GM18858 (cell line): ENCODE results near the gene METTL16.
A peak's percentile ranks its signal among the peaks of the same experiment; 100 is the strongest.
"Not testable (repeated sequence)": the region's sequence is repeated elsewhere in the genome, so short reads cannot be mapped to it uniquely, and the experiment has no call there.

Experiments
- ATAC-seq: cut with Tn5 transposase; IDR thresholded peaks from one replicate; pipeline ENCODE4 v1.9.1; 2021; ENCODE audit not compliant: unreplicated experiment

The METTL16 gene

GRCh38 chr17:2511462-2512369, at the start of gene METTL16:
METTL16 (minus strand) TSS chr17:2511888; CDS start chr17:2502331, 9,557 bp downstream.
- ATAC-seq: peak; percentile 76

GRCh38 chr17:2560658-2561057, 49.0 kb upstream of the METTL16 start:
- ATAC-seq: no peak

- ATAC-seq: no peak
These were observed 40.2 kb upstream of the METTL16 start for GRCh38 chr17:2551928-2552327.

- ATAC-seq: no peak
These were observed 39.8 kb upstream of the METTL16 start for GRCh38 chr17:2551493-2551892.

- ATAC-seq: no peak
These were observed 37.9 kb upstream of the METTL16 start for GRCh38 chr17:2549392-2550211.

GRCh38 chr17:2548026-2548425, 36.3 kb upstream of the METTL16 start:
- ATAC-seq: not testable (repeated sequence)

GRCh38 chr17:2547176-2547575, 35.5 kb upstream of the METTL16 start:
- no peak for ATAC-seq

GRCh38 chr17:2545393-2545792, 33.7 kb upstream of the METTL16 start:
- no peak for ATAC-seq

GRCh38 chr17:2542456-2542855, 30.8 kb upstream of the METTL16 start:
- ATAC-seq: no peak

- ATAC-seq: no peak
These were observed 30.4 kb upstream of the METTL16 start for GRCh38 chr17:2542056-2542455.

- not testable (repeated sequence) for ATAC-seq
These were observed 25.9 kb upstream of the METTL16 start for GRCh38 chr17:2537579-2537978.

GRCh38 chr17:2532146-2532720, 20.5 kb upstream of the METTL16 start:
- no peak for ATAC-seq

GRCh38 chr17:2531243-2531954, 19.7 kb upstream of the METTL16 start:
- ATAC-seq: not testable (repeated sequence)

GRCh38 chr17:2521775-2522410, 10.2 kb upstream of the METTL16 start:
- ATAC-seq: not testable (repeated sequence)

- ATAC-seq: no peak
These were observed 9.6 kb upstream of the METTL16 start for GRCh38 chr17:2521257-2521656.

GRCh38 chr17:2517539-2517938, 5.9 kb upstream of the METTL16 start:
- ATAC-seq: no peak

- ATAC-seq: no peak
These were observed 588 bp downstream of the METTL16 start for GRCh38 chr17:2511138-2511461.

GRCh38 chr17:2510559-2510958, 1.1 kb downstream of the METTL16 start:
- ATAC-seq: no peak

- ATAC-seq: no peak
These were observed 3.7 kb downstream of the METTL16 start for GRCh38 chr17:2508035-2508434.

- not testable (repeated sequence) for ATAC-seq
These were observed 4.7 kb downstream of the METTL16 start for GRCh38 chr17:2507015-2507414.
